ENCODE data around the gene UIMC1.
"Not testable (repeated sequence)": the region's sequence is repeated elsewhere in the genome, so short reads cannot be mapped to it uniquely, and the experiment has no call there.

Gene UIMC1

DNA sequence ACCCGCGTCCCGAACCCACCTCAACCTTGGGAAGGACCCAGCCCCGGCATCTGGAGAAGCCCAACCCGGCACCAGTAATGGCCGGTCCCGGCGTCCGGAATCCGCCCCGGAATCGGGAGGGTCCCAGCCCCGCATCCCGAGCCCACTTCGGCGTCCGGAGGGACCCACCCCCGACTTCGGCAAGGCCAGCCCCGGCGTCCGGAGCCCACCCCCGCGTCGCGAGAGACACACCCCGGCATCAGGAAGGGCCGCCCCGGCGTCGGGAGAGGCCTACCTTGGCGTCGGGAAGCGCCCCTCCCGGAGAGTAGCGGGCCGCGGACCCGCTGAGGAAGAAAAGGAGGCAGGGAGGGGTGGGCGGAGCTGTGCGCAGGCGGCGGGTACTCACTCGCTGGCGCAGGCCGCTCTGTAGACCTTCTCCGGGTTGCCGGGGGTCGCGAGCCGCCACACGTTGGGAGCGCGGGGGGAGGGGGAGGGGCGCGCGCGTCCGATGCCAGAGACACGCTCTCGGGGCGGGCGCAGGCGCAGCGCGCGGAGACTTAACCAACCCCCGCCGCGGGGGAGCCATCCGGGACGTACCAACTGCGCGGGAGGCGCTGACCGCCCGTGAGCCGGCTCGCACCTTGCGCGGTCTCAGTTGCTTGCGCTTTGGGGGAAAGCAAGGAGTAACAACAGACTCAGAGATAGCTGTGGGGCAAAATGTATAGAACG is at the start of gene UIMC1:
UIMC1 (minus strand) TSS at position 515 of the 708 bp plus-strand sequence. CDS start 24,164 bp downstream, outside the sequence.
- H3K79me2 ChIP-seq (ENCODE audit: insufficient read depth, low read length) = peaks cover 50% of the 10 kb centered on the region

DNA sequence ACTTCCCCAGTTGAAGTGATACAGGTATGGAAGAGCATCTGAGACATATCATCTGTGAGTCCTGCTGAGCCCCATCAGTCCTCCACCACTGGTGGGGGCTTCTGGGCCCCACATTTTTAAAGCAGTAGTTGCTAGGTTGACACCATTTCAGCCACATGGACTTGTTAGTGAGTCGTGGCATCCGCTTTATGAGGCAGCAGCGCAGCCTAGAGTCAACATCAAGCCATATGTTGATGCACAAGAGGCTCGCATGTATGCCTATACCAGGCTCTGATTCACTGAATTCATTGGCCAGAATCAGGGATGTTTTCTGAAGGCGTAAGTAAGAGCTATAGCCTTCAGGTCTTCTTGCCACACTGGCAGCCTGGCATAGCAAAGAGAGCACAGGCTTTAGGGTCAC is 42.7 kb upstream of the UIMC1 start:
- no peaks in the 10 kb centered on the region for H4K20me1 ChIP-seq (ENCODE audit: low read depth, low read length)
- H2AFZ ChIP-seq (ENCODE audit: low read depth, low read length, severe bottlenecking) = no peak overlapping the region
- H3K36me3 ChIP-seq (ENCODE audit: low read length) = peaks cover 16% of the 10 kb centered on the region; the same call in 1 of the 2 replicates
- no peaks in the 10 kb centered on the region for H3K9me3 ChIP-seq (ENCODE audit: insufficient read depth, low read length)
- H3K4me3 ChIP-seq (ENCODE audit: insufficient read depth, low read length, poor library complexity, severe bottlenecking) = no peak overlapping the region
- no peaks in the 10 kb centered on the region for H3K9me2 ChIP-seq (replicated peaks; ENCODE audit: insufficient read depth, low read length)
- no peak overlapping the region for H3K27ac ChIP-seq (ENCODE audit: low read depth, low read length)
- H3K9ac ChIP-seq (ENCODE audit: low read length) = no peak overlapping the region
- no peak for TF ChIP-seq EZH2phosphoT487 (conservative IDR thresholded peaks at IDR 0.05; ENCODE audit: low read length)
- TF ChIP-seq, protein P1, sequence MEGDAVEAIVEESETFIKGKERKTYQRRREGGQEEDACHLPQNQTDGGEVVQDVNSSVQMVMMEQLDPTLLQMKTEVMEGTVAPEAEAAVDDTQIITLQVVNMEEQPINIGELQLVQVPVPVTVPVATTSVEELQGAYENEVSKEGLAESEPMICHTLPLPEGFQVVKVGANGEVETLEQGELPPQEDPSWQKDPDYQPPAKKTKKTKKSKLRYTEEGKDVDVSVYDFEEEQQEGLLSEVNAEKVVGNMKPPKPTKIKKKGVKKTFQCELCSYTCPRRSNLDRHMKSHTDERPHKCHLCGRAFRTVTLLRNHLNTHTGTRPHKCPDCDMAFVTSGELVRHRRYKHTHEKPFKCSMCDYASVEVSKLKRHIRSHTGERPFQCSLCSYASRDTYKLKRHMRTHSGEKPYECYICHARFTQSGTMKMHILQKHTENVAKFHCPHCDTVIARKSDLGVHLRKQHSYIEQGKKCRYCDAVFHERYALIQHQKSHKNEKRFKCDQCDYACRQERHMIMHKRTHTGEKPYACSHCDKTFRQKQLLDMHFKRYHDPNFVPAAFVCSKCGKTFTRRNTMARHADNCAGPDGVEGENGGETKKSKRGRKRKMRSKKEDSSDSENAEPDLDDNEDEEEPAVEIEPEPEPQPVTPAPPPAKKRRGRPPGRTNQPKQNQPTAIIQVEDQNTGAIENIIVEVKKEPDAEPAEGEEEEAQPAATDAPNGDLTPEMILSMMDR (IDR thresholded peaks at IDR 0.05; ENCODE audit: insufficient read depth, low read length, poor library complexity, severe bottlenecking) = no peak
- no peaks in the 10 kb centered on the region for H3K79me2 ChIP-seq (ENCODE audit: insufficient read depth, low read length)
- H3K27me3 ChIP-seq (ENCODE audit: low read length) = no peaks in the 10 kb centered on the region
- H3F3A ChIP-seq (ENCODE audit: insufficient read depth) = no peaks in the 10 kb centered on the region; the same call in 1 of the 2 replicates
- no peak overlapping the region for H3K4me2 ChIP-seq (ENCODE audit: low read depth, low read length, poor library complexity, severe bottlenecking)

More for the DNA sequence above, at the start of gene UIMC1:
- no peaks in the 10 kb centered on the region; the same call in 1 of the 2 replicates for H4K20me1 ChIP-seq (ENCODE audit: low read depth, low read length)
- H3K27me3 ChIP-seq (ENCODE audit: low read length) = no peaks in the 10 kb centered on the region
- peak within 1 kb of the TSS; percentile 91 for H3K4me2 ChIP-seq (ENCODE audit: low read depth, low read length, poor library complexity, severe bottlenecking)
- TF ChIP-seq, protein P1 (IDR thresholded peaks at IDR 0.05; ENCODE audit: insufficient read depth, low read length, poor library complexity, severe bottlenecking) = no peak
- TF ChIP-seq EZH2phosphoT487 (conservative IDR thresholded peaks at IDR 0.05; ENCODE audit: low read length) = no peak
- H3K9me3 ChIP-seq (ENCODE audit: insufficient read depth, low read length) = no peaks in the 10 kb centered on the region
- peak within 1 kb of the TSS; percentile 94 for H3K9ac ChIP-seq (ENCODE audit: low read length)
- H3K36me3 ChIP-seq (ENCODE audit: low read length) = no peaks in the 10 kb centered on the region
- H3K4me3 ChIP-seq (ENCODE audit: insufficient read depth, low read length, poor library complexity, severe bottlenecking) = peak within 1 kb of the TSS; percentile 91
- peak within 1 kb of the TSS; percentile 91 for H2AFZ ChIP-seq (ENCODE audit: low read depth, low read length, severe bottlenecking)
- H3K27ac ChIP-seq (ENCODE audit: low read depth, low read length) = peak within 1 kb of the TSS; percentile 79
- peaks cover 27% of the 10 kb centered on the region for H3F3A ChIP-seq (ENCODE audit: insufficient read depth)
- no peaks in the 10 kb centered on the region for H3K9me2 ChIP-seq (replicated peaks; ENCODE audit: insufficient read depth, low read length)

DNA sequence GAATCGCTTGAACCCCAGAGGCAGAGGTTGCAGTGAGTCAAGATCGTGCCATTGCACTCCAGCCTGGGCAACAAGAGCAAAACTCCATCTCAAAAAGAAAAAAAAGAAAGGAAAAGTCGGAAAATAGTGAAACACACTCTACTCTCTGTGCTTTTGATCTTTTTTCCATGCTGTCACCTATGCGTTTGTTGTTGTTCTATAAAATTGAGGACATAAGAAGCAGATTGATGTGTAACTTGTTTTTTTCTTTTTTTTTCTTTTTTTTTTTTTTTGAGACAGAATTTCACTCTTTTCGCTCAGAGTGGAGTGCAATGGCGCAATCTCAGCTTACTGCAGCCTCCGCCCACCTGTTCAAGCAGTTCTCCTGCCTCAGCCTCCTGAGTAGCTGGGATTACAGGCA is 42.0 kb upstream of the UIMC1 start:
- H3K36me3 ChIP-seq (ENCODE audit: low read length) = peaks cover 18% of the 10 kb centered on the region; the same call in 1 of the 2 replicates
- H2AFZ ChIP-seq (ENCODE audit: low read depth, low read length, severe bottlenecking); H3K9ac ChIP-seq (ENCODE audit: low read length); H3K9me3 ChIP-seq (ENCODE audit: insufficient read depth, low read length); H3K4me3 ChIP-seq (ENCODE audit: insufficient read depth, low read length, poor library complexity, severe bottlenecking); H3K4me2 ChIP-seq (ENCODE audit: low read depth, low read length, poor library complexity, severe bottlenecking); H3K79me2 ChIP-seq (ENCODE audit: insufficient read depth, low read length); H3K9me2 ChIP-seq (replicated peaks; ENCODE audit: insufficient read depth, low read length); H3F3A ChIP-seq (ENCODE audit: insufficient read depth); H3K27ac ChIP-seq (ENCODE audit: low read depth, low read length); H3K27me3 ChIP-seq (ENCODE audit: low read length); H4K20me1 ChIP-seq (ENCODE audit: low read depth, low read length): not testable (repeated sequence)

DNA sequence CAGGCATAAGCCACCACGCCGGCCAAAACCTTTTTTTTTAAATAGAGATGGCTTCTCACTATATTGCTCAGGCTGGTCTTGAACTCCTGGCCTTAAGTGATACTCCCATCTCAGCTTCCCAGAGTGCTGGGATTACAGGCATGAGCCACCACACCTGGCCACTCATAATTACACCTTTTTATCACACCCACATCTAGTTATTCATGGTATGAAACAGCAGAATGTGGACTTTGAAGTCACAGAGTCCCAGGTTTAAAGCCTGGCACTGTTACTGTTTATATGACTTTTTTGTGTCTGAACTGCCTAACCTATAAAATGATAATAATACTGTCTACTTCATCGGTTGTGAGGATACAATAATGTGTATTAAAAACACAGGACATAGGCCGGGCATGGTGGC is 39.1 kb upstream of the UIMC1 start:
- no peak overlapping the region for H2AFZ ChIP-seq (ENCODE audit: low read depth, low read length, severe bottlenecking)
- H3K27ac ChIP-seq (ENCODE audit: low read depth, low read length) = no peak overlapping the region
- peaks cover 11% of the 10 kb centered on the region; the same call in 1 of the 2 replicates for H3K36me3 ChIP-seq (ENCODE audit: low read length)
- H3K4me2 ChIP-seq (ENCODE audit: low read depth, low read length, poor library complexity, severe bottlenecking) = no peak overlapping the region
- H3K9me2 ChIP-seq (replicated peaks; ENCODE audit: insufficient read depth, low read length) = no peaks in the 10 kb centered on the region
- no peaks in the 10 kb centered on the region; the same call in 1 of the 2 replicates for H3F3A ChIP-seq (ENCODE audit: insufficient read depth)
- H3K9me3 ChIP-seq (ENCODE audit: insufficient read depth, low read length) = no peaks in the 10 kb centered on the region
- no peak overlapping the region for H3K9ac ChIP-seq (ENCODE audit: low read length)
- H3K4me3 ChIP-seq (ENCODE audit: insufficient read depth, low read length, poor library complexity, severe bottlenecking) = no peak overlapping the region
- H4K20me1 ChIP-seq (ENCODE audit: low read depth, low read length) = no peaks in the 10 kb centered on the region
- TF ChIP-seq, protein P1 (IDR thresholded peaks at IDR 0.05; ENCODE audit: insufficient read depth, low read length, poor library complexity, severe bottlenecking) = no peak
- TF ChIP-seq EZH2phosphoT487 (conservative IDR thresholded peaks at IDR 0.05; ENCODE audit: low read length) = no peak
- H3K79me2 ChIP-seq (ENCODE audit: insufficient read depth, low read length) = peaks cover under 1% of the 10 kb centered on the region; the same call in 1 of the 2 replicates
- H3K27me3 ChIP-seq (ENCODE audit: low read length) = no peaks in the 10 kb centered on the region

All from SU-DHL-6 (cell line).